ENCODE results near the gene GSTM2. TPM values are rescaled to one million over a fixed set of nuclear protein-coding genes. Genes with fewer than 3 reads are reported as not detected.
A peak's percentile ranks its signal among the peaks of the same experiment; 100 is the strongest.

Gene GSTM2
- total and polyA plus RNA-seq, 4 donors: 7.1 to 15.1 (median 7.9) TPM

GRCh38 chr1:109717729-109718128, 49.9 kb downstream of the GSTM2 start:
- TF ChIP-seq JUND (IDR thresholded peaks at IDR 0.05) (no peak), MAX (IDR thresholded peaks at IDR 0.05) (no peak), SP1 (IDR thresholded peaks at IDR 0.05) (no peak), YY1 (IDR thresholded peaks at IDR 0.05) (no peak), HNF4G (IDR thresholded peaks at IDR 0.05) (no peak), FOXA1 (IDR thresholded peaks at IDR 0.05) (no peak)
- TF ChIP-seq, protein P1, sequence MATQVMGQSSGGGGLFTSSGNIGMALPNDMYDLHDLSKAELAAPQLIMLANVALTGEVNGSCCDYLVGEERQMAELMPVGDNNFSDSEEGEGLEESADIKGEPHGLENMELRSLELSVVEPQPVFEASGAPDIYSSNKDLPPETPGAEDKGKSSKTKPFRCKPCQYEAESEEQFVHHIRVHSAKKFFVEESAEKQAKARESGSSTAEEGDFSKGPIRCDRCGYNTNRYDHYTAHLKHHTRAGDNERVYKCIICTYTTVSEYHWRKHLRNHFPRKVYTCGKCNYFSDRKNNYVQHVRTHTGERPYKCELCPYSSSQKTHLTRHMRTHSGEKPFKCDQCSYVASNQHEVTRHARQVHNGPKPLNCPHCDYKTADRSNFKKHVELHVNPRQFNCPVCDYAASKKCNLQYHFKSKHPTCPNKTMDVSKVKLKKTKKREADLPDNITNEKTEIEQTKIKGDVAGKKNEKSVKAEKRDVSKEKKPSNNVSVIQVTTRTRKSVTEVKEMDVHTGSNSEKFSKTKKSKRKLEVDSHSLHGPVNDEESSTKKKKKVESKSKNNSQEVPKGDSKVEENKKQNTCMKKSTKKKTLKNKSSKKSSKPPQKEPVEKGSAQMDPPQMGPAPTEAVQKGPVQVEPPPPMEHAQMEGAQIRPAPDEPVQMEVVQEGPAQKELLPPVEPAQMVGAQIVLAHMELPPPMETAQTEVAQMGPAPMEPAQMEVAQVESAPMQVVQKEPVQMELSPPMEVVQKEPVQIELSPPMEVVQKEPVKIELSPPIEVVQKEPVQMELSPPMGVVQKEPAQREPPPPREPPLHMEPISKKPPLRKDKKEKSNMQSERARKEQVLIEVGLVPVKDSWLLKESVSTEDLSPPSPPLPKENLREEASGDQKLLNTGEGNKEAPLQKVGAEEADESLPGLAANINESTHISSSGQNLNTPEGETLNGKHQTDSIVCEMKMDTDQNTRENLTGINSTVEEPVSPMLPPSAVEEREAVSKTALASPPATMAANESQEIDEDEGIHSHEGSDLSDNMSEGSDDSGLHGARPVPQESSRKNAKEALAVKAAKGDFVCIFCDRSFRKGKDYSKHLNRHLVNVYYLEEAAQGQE (IDR thresholded peaks at IDR 0.05): no peak
- TF ChIP-seq, protein P2, sequence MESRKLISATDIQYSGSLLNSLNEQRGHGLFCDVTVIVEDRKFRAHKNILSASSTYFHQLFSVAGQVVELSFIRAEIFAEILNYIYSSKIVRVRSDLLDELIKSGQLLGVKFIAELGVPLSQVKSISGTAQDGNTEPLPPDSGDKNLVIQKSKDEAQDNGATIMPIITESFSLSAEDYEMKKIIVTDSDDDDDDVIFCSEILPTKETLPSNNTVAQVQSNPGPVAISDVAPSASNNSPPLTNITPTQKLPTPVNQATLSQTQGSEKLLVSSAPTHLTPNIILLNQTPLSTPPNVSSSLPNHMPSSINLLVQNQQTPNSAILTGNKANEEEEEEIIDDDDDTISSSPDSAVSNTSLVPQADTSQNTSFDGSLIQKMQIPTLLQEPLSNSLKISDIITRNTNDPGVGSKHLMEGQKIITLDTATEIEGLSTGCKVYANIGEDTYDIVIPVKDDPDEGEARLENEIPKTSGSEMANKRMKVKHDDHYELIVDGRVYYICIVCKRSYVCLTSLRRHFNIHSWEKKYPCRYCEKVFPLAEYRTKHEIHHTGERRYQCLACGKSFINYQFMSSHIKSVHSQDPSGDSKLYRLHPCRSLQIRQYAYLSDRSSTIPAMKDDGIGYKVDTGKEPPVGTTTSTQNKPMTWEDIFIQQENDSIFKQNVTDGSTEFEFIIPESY (IDR thresholded peaks at IDR 0.05): no peak
- no peak overlapping the region for H3K9ac ChIP-seq (ENCODE audit: low read depth in 1 of 2, low read length in 2 of 2)
- no peak overlapping the region for H3K4me3 ChIP-seq (ENCODE audit: low read depth in 1 of 3, low read length in 3 of 3)
- no peak overlapping the region for H3K27ac ChIP-seq (ENCODE audit: low read depth in 1 of 2, low read length in 2 of 2)
- 91% methylated on average over 5 of the region's 5 CpGs for WGBS
- H3K36me3 ChIP-seq (ENCODE audit: control insufficient read depth in 4 of 4, insufficient read depth in 3 of 4, low read depth in 1 of 4, low read length in 3 of 4): no peaks in the 10 kb centered on the region
- DNase-seq (ENCODE audit: low spot score): peak; percentile 24
- no peaks in the 10 kb centered on the region for H3K4me1 ChIP-seq (ENCODE audit: control insufficient read depth in 4 of 4, insufficient read depth in 4 of 4, low read length in 3 of 4)
- no peaks in the 10 kb centered on the region for H3K27me3 ChIP-seq (ENCODE audit: control insufficient read depth in 4 of 4, insufficient read depth in 4 of 4, low read length in 3 of 4)
- no peaks in the 10 kb centered on the region for H3K9me3 ChIP-seq (ENCODE audit: control insufficient read depth in 4 of 4, low read length in 3 of 4)

GRCh38 chr1:109718495-109718894, 50.6 kb downstream of the GSTM2 start:
- WGBS: 82% methylated on average over 2 of the region's 2 CpGs
- peak; percentile 33 for DNase-seq (ENCODE audit: low spot score)

More at GRCh38 chr1:109718495-109718894, 50.6 kb downstream of the GSTM2 start:
- TF ChIP-seq YY1 (IDR thresholded peaks at IDR 0.05): no peak
- TF ChIP-seq SP1 (IDR thresholded peaks at IDR 0.05): no peak
- no peak for TF ChIP-seq RXRA (IDR thresholded peaks at IDR 0.05)
- no peak for TF ChIP-seq FOXA2 (IDR thresholded peaks at IDR 0.05)
- no peak for TF ChIP-seq FOXA1 (IDR thresholded peaks at IDR 0.05)
- TF ChIP-seq, protein P3, sequence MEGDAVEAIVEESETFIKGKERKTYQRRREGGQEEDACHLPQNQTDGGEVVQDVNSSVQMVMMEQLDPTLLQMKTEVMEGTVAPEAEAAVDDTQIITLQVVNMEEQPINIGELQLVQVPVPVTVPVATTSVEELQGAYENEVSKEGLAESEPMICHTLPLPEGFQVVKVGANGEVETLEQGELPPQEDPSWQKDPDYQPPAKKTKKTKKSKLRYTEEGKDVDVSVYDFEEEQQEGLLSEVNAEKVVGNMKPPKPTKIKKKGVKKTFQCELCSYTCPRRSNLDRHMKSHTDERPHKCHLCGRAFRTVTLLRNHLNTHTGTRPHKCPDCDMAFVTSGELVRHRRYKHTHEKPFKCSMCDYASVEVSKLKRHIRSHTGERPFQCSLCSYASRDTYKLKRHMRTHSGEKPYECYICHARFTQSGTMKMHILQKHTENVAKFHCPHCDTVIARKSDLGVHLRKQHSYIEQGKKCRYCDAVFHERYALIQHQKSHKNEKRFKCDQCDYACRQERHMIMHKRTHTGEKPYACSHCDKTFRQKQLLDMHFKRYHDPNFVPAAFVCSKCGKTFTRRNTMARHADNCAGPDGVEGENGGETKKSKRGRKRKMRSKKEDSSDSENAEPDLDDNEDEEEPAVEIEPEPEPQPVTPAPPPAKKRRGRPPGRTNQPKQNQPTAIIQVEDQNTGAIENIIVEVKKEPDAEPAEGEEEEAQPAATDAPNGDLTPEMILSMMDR (IDR thresholded peaks at IDR 0.05; ENCODE audit: low read depth, low read length, missing input control): peak; percentile 19
- TF ChIP-seq, protein P2 (IDR thresholded peaks at IDR 0.05): no peak
- TF ChIP-seq EGR1 (IDR thresholded peaks at IDR 0.05; ENCODE audit: low read depth in 2 of 2): no peak
- TF ChIP-seq RAD21 (IDR thresholded peaks at IDR 0.05): peak; percentile 62 to 64
- no peak for TF ChIP-seq JUND (IDR thresholded peaks at IDR 0.05)
- TF ChIP-seq HNF4A (conservative IDR thresholded peaks at IDR 0.05): no peak
- no peak for TF ChIP-seq HNF4G (IDR thresholded peaks at IDR 0.05)
- no peak for TF ChIP-seq NR2F2 (IDR thresholded peaks at IDR 0.05)
- no peak for TF ChIP-seq TAF1 (conservative IDR thresholded peaks at IDR 0.05)
- no peak for TF ChIP-seq GABPA (IDR thresholded peaks at IDR 0.05 in 1 of 2, conservative IDR thresholded peaks at IDR 0.05 in 1 of 2)
- H3K36me3 ChIP-seq (ENCODE audit: control insufficient read depth in 4 of 4, insufficient read depth in 3 of 4, low read depth in 1 of 4, low read length in 3 of 4): no peaks in the 10 kb centered on the region
- H3K27me3 ChIP-seq (ENCODE audit: control insufficient read depth in 4 of 4, insufficient read depth in 4 of 4, low read length in 3 of 4): no peaks in the 10 kb centered on the region
- H3K4me1 ChIP-seq (ENCODE audit: control insufficient read depth in 4 of 4, insufficient read depth in 4 of 4, low read length in 3 of 4): no peaks in the 10 kb centered on the region
- H3K27ac ChIP-seq (ENCODE audit: low read depth in 1 of 2, low read length in 2 of 2): no peak overlapping the region
- H3K9me3 ChIP-seq (ENCODE audit: control insufficient read depth in 4 of 4, low read length in 3 of 4): no peaks in the 10 kb centered on the region
- H3K4me3 ChIP-seq (ENCODE audit: low read depth in 1 of 3, low read length in 3 of 3): no peak overlapping the region
- no peak overlapping the region for H3K9ac ChIP-seq (ENCODE audit: low read depth in 1 of 2, low read length in 2 of 2)

Measured in liver (tissue), 9 donors.